Neural crest cell (in vitro differentiated cells): ENCODE results near the gene NMNAT2. TPM values are rescaled to one million over a fixed set of nuclear protein-coding genes. Genes with fewer than 3 reads are reported as not detected.

ENCODE experiments used
- DNase-seq: peaks from one replicate; pipeline ENCODE4 v3.0.0; 2021; ENCODE audit warnings: low read depth, mixed read lengths, low spot score
- H3K27ac Mint-ChIP-seq: one replicate; pipeline ENCODE4 v1.8.0; 2021; ENCODE audit warnings: mild to moderate bottlenecking, mixed read lengths; ENCODE audit not compliant: unreplicated experiment
- H3K27me3 Mint-ChIP-seq: 2 replicates; pipeline ENCODE4 v1.8.0; 2021; ENCODE audit warnings: low read depth, mild to moderate bottlenecking, mixed read lengths
- H3K36me3 Mint-ChIP-seq: 2 replicates; pipeline ENCODE4 v1.8.0; 2021; ENCODE audit warnings: low read depth, mild to moderate bottlenecking, mixed read lengths
- H3K4me1 Mint-ChIP-seq: 2 replicates; pipeline ENCODE4 v1.8.0; 2021; ENCODE audit warnings: mixed read lengths
- H3K4me3 Mint-ChIP-seq: one replicate; pipeline ENCODE4 v1.8.0; 2021; ENCODE audit warnings: mild to moderate bottlenecking, mixed read lengths
- H3K9me3 Mint-ChIP-seq: 2 replicates; pipeline ENCODE4 v1.8.0; 2021; ENCODE audit warnings: mixed read lengths
- total RNA-seq: library from RNA; stranded (reverse); gene quantifications from 2 replicates; pipeline ENCODE4 v1.2.1, GENCODE V29; 2021
- TF ChIP-seq, protein P1 (sequence below): fragments of 200-600 bp; sonication (generic); conservative IDR thresholded peaks from 2 replicates; pipeline ENCODE4 v1.5.0; 2021; ENCODE audit warnings: antibody characterized with exemption, mild to moderate bottlenecking

Gene NMNAT2
- total RNA-seq, 1 donor from 2014 or later = 4.5 TPM

DNA sequence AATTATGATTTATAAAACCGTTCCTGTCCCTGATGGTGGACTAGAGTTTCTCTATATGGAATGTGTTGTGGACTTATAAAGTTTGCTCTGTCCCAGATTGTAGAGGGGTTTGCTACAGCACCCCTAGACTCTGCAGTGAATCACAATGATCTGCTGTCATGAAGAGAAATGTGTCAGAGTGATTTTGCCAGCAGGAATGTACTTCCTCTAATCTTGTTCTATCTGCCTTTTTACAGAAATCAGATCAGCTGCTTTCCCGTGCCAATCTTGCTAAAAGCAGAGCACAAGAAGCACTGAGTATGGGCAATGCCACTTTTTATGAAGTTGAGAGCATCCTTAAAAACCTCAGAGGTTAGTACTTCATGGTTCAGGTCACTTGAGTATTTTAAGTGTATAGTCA lies 180.1 kb downstream of the NMNAT2 start:
- TF ChIP-seq, protein P1, sequence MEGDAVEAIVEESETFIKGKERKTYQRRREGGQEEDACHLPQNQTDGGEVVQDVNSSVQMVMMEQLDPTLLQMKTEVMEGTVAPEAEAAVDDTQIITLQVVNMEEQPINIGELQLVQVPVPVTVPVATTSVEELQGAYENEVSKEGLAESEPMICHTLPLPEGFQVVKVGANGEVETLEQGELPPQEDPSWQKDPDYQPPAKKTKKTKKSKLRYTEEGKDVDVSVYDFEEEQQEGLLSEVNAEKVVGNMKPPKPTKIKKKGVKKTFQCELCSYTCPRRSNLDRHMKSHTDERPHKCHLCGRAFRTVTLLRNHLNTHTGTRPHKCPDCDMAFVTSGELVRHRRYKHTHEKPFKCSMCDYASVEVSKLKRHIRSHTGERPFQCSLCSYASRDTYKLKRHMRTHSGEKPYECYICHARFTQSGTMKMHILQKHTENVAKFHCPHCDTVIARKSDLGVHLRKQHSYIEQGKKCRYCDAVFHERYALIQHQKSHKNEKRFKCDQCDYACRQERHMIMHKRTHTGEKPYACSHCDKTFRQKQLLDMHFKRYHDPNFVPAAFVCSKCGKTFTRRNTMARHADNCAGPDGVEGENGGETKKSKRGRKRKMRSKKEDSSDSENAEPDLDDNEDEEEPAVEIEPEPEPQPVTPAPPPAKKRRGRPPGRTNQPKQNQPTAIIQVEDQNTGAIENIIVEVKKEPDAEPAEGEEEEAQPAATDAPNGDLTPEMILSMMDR = no peak
- no peak overlapping the region for H3K27ac Mint-ChIP-seq
- H3K4me3 Mint-ChIP-seq = no peak overlapping the region
- peaks cover 2% of the 10 kb centered on the region for H3K9me3 Mint-ChIP-seq
- H3K27me3 Mint-ChIP-seq = no peaks in the 10 kb centered on the region
- no peaks in the 10 kb centered on the region for H3K36me3 Mint-ChIP-seq
- DNase-seq = no peak
- peaks cover 17% of the 10 kb centered on the region for H3K4me1 Mint-ChIP-seq

DNA sequence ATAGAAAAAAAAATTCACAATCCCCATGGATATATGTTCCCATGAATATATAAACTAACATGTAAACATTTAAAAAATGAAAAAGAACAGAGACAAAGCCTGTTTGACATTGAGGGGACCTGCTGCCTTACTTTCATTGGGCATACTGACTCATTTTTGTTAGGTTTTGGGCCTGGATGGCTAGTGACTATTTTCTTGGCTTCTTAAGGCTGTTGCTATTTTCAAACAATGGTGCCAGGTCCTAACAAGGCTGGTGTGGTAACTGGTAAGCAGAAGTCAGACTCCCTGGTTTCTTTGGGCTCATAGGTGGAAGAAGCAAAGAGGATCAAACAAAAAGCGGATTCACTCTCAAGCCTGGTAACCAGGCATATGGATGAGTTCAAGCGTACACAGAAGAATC lies 181.1 kb downstream of the NMNAT2 start:
- no peak for DNase-seq
- H3K4me1 Mint-ChIP-seq = peaks cover 17% of the 10 kb centered on the region
- no peaks in the 10 kb centered on the region for H3K27me3 Mint-ChIP-seq
- peaks cover 2% of the 10 kb centered on the region for H3K9me3 Mint-ChIP-seq
- no peak overlapping the region for H3K4me3 Mint-ChIP-seq
- no peaks in the 10 kb centered on the region for H3K36me3 Mint-ChIP-seq
- H3K27ac Mint-ChIP-seq = no peak overlapping the region
- TF ChIP-seq, protein P1 = no peak

DNA sequence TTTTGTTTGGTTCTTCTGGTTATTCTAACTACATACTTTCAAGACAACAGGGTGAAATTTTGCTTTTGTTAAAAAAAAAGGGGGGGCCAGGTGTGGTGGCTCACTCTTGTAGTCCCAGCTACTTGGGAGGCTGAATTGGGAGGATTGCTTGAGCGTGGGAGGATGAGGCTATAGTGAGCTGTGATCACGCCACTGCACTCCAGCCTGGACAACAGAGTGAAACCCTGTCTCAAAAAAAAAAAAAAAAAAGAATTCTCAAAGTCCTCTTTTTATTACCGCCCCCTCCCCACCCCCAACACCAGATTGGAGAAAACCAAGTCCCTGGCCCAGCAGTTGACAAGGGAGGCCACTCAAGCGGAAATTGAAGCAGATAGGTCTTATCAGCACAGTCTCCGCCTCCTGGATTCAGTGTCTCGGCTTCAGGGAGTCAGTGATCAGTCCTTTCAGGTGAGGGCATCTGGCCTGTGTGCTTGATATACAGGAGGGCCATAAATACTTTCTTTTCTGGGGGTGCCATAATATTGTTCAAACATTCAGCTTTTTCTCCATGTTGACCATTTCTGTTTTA lies 181.9 kb downstream of the NMNAT2 start:
- Mint-ChIP-seq H3K27ac (no peak overlapping the region), H3K9me3 (peaks cover 2% of the 10 kb centered on the region), H3K36me3 (no peaks in the 10 kb centered on the region), H3K4me1 (peaks cover 17% of the 10 kb centered on the region), H3K27me3 (no peaks in the 10 kb centered on the region), H3K4me3 (no peak overlapping the region)
- TF ChIP-seq, protein P1 = no peak
- DNase-seq = no peak

DNA sequence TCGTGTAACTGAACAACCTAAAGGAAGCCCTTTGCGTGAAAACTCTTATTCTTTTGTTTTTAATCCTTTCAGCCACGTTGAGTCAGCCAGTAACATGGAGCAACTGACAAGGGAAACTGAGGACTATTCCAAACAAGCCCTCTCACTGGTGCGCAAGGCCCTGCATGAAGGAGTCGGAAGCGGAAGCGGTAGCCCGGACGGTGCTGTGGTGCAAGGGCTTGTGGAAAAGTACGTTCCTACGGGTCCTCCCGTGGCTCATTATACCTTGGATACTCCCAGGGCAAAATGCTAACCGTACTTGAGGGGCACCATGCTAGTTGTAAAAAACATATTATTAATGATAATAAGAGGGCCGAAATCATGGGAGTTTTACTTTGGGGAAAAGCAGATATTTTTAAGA lies 182.7 kb downstream of the NMNAT2 start:
- peaks cover 2% of the 10 kb centered on the region for H3K9me3 Mint-ChIP-seq
- no peak overlapping the region for H3K27ac Mint-ChIP-seq

DNA sequence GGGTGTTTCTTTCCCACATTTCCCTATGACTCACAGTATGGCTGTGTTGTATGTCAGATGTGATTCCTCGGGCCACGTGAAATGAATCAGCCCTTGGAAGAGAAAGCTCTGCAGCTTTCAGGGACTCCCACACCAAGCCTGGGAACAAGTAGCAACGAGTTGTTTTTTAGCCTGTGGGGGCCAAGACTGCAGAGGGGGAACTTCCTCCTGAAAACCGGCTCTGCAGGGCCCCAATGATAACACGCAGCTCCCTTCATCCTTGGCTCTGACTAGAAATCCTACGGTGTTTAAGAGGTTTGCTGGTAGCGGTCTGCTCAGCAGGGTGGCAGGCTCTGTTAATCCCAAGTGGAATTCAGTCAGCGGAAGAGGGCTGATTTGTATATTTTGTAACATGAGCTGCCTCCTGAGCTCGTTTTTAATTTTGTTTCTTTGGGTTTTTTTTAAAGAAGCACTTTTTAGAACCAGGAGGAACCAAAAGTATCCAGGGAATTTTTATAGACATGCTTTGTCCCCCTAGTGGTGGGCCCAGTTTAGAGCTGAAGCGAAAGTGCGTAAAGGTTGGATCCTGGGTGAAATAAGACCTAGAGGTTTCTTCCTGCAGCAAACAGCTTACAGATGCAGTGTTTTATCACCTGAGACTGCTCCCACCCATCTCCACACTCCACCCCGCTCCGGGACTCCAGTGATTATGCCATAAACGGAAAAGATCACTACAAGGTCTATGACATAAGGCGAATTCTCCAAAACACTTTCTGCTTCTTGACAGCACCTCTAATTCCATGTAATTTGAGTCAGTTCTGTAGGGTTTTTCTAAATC lies 183.3 kb downstream of the NMNAT2 start:
- Mint-ChIP-seq H3K27ac (peak overlapping the region; percentile 79), H3K4me1 (peaks cover 17% of the 10 kb centered on the region), H3K9me3 (peaks cover 2% of the 10 kb centered on the region), H3K36me3 (no peaks in the 10 kb centered on the region), H3K4me3 (peak overlapping the region; percentile 64), H3K27me3 (no peaks in the 10 kb centered on the region)
- TF ChIP-seq, protein P1 = peak; percentile 84
- DNase-seq = peak; percentile 45

More for the DNA sequence above, 182.7 kb downstream of the NMNAT2 start:
- H3K4me1 Mint-ChIP-seq = peaks cover 17% of the 10 kb centered on the region
- H3K27me3 Mint-ChIP-seq = no peaks in the 10 kb centered on the region
- no peak for DNase-seq
- H3K4me3 Mint-ChIP-seq = no peak overlapping the region
- TF ChIP-seq, protein P1 = no peak
- no peaks in the 10 kb centered on the region for H3K36me3 Mint-ChIP-seq
